ENCODE data around the gene CBY1.

The CBY1 gene

DNA sequence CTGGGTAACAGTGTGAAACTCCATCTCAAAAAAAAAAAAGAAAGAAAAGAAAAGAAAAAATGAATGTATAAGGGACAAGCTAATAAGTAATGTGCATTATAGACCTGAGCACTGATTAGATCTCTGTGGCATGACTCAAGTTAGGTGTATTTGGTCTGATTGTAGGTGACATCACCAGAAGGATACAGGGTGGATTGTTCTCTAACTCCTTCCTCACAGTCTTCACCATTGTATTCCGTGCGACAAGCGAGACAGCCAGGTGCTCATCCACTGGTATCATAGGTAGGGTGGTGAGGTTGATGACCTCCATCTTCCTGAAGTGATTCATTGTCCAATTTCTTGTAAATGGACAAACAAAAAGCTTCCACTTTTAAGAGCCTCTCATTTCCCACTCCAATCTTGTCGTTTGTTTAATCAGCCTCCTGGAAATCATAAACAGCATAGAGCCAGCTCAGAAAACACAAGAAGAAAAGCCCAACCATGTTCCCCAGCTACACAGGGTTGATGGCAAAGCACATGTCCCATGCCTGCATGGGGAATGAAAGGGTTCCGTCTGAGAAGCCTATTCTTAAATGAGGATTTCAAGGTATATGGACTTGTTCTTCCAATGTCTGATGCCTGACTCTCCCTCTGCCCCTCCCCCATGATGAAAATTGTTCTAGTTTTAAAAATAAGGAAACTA is 6.5 kb upstream of the CBY1 start:
- no peak for DNase-seq (ENCODE audit: low read depth in 2 of 2)

DNA sequence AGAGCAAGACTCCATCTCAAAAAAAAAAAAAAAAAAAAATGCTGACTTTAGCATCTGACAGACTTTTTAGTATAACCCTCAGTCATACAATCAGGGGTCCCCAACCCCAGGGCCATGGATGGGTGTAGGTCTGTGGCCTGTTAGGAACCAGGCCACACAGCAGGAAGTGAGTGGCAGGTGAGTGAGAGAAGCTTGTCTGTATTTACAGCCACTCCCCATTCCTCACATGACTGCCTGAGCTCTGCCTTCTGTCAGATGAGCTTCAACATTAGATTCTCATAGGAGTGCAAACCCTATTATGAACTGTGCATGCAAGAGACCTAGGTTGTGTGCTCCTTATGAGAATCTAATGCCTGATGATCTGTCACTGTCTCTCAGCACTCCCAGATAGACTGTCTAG is 3.6 kb upstream of the CBY1 start:
- no peak for DNase-seq (ENCODE audit: low read depth in 2 of 2)

DNA sequence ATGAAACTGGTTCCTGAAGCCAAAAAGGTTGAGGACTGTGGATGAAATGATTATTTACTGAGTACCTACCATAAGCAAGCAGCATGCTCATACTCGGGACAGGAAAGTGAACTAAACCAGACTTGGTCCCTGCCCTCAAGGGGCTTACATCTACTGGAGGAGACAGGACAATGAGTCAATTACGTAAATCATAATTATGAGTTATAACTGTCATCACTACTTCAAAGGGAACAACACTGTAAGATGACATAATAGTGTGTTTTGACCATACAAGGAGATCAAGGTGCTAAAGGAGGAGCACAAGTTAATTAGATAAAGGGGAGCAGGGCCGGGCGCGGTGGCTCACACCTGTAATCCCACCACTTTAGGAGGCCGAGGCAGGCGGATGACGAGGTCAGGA is 2.7 kb upstream of the CBY1 start:
- no peak for DNase-seq (ENCODE audit: low read depth in 2 of 2)

DNA sequence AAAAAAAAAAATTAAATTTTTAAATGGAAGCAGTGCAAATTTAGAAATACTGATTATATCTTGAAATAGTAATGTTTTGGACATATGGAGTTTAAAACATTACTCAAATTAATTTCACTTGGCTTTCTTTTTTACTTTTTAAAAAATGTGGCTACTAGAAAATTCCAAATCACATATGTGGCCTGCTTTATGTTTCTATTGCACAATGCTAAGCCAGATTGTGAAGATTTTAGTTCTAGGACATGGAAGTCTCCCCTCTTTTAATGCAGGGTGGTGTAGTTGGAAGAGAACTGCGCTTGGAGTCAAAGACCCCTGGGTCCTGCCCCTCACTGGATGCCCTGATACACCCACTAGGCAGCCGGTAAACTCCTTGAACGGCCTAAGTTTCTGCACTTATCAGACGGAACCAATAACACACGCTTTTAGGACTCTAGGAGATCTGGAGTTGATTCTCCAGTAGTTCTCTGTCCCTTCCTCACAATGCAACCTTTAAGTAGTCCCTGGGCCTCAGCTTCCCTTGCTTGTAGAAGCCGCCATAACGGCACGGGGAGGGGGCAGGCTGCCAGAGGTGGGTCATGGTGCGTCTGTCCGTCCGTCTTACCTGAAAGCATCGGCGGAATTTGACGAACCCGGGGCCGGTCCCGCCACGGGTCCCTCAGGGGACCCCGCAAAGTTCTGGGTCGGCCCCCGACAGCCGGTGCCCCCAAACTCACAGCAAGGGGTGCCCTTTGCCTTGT is 751 bp upstream of the CBY1 start:
- no peak for DNase-seq (ENCODE audit: low read depth in 2 of 2)

DNA sequence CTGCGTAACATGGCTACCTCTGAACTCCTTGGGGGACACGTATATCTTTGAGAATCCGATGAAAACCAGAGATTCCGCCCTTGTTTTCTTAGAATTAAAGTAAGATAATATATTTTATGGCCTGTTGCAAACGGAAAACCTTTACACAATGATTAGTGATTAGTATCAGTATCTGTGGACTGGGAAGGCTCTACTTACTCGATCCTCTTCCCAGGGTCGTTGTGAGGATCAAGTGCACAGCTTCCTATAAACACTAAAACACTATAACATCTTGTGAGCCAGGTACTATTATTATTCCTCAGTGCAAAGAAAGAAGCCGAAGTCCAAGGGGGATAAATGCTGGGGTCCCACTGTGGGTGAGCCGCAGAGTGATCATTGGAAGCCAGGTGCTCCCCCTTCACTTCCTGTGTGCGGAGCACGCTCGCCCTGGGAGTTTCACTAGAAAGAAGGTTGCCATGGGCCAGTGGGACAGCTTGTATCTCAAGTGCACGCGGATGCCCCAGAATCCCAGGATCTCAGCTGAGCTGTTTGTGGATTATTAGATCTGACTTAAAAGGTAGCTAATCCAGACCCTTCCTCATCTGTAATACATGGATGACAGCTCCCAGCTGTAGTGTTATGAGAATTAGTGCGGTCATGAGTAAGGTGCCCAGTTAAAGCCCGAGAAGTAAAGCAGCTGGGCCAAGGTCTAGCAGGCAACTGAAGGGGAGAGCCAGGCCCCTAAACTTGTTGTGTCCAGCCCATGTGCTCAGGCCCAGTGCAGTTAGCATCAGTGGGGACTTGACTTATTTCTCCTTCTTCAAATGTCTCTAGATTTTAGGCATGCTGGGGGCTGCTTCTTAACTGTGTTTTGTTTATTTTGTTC is 839 bp downstream of the CBY1 start:
- peak; percentile 19 to 26 for DNase-seq (ENCODE audit: low read depth in 2 of 2)

DNA sequence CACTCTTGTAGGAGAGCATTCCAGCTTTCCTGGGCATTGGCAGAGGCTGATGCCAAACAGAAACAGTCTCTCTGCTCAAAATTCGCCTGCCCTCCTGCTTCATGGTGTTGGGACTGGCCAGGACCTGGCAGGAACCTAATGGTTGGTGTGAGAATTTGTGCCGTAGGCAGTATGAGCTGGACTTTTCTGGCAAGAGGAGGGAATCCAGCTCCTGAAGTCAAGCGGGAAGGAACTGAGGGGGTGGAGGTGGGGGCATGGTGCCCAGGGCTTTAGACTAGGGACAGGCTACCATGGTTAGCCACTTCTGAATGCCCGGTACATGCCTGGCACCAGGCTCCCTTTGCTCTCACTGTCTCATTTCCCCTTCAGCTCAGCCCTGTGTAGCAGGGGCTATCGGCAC is 18.4 kb downstream of the CBY1 start:
- no peak for DNase-seq (ENCODE audit: low read depth in 2 of 2)

DNA sequence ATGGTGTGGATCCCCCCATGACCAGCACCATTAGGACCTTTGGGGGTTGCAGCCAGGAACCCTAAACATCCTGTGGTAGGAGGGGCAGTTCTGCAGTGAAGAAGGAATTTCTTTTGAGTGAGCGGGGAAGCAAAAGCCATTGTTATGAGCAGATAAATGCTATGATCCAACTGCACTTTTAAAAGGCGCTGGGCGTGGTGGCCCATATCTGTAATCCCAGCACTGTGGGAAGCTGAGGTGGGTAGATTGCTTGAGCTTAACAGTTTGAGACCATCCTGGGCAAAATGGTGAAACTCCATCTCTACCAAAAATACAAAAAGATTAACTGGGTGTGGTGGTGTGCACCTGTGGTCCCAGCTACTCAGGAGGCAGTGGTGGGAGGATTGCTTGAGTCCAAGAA is 19.4 kb downstream of the CBY1 start:
- DNase-seq (ENCODE audit: low read depth in 2 of 2): no peak

DNA sequence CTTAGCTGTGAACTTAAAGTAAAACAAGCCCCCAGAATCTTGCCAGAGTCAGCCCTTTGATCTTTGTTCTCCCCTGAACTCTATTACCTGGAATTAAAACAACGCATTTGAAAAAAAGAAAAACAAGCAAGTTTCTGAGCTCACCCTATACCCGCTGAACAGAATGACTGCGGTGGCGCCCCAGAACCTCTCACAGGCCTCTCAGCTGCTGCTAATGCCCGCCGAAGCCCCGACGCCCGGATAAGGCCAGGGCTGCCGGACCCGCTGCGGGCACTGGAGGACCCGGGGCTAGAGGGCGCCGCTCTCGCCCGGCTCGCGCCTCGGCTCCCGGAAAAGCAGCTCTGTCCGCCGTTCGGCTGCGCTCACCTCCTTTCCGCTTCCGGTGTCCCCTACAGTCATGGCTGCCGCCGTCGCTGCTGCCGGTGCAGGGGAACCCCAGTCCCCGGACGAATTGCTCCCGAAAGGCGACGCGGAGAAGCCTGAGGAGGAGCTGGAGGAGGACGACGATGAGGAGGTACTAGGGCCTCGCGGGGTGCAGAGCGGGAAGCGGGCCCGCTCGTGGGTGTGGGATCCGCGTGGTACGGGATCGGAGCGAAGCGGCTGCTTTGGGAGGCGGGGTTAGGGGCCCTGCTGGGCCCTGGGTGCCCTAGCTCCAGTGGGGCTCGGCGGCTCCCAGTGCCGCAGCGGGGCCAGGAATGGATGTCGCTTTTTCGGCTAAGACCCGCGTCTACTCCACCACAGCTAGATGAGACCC is 25.3 kb downstream of the CBY1 start, which contains the start of gene TOMM22:
TOMM22 (plus strand) TSS at position 376 of the 754 bp plus-strand sequence; CDS start at position 398, 22 bp downstream.
- peak; percentile 83 for DNase-seq (ENCODE audit: low read depth in 2 of 2)

DNA sequence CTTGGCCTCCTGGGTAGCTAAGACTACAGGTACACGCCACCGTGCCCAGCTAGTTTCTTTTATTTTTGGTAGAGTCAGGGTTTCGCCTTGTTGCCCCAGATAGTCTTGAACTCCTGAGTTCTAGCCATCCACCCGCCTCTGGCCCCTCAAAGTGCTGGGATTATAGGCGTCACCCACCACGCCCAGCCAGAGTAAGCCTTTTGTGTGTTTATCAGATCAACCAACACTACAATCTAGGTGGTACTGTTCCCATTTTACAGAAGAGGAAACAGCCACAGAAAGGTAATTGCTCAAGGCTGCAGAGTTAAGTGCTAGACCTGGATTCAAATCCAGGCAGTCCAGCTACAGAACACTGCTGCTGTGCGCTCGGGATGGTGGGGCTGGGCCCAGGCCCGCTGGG is 28.5 kb downstream of the CBY1 start:
- no peak for DNase-seq (ENCODE audit: low read depth in 2 of 2)

DNA sequence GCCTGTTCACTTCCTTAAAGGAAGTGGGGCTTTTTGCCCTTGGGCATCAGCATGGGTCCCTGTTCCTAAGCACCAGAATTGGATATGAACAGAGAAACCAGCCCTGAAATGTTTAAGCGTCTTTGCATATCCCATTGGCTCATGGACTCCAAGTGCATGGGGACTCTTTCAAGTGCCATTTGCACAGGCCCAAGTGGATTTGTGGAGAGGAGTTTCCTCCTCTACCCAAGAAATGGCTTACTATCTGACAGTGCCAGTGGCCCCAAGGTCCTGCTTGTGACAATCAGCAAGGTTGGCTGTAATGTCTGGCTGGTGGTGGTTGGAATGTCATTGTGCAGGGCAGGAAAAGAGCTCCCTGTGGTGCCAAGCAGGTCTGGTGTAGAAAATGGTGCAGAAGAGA is 29.3 kb downstream of the CBY1 start:
- DNase-seq (ENCODE audit: low read depth in 2 of 2): no peak

DNA sequence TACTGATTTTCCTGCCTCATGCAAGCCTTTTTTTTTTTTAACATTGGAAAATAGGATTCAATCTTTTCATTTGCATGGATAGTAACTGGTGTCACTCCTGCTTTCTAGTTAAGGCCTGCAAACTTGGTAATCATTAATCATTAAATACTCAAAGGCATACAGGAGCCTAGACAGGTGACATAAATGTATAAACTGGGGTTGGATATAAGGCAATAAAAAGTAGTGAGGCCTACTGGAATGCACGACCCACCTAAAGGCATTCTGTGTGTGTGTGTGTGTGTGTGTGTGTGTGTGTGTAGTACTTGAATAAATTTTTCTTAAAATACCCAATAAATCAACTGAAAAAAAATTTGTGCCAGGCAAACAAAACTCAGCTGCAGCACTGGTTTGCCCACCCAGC is 33.2 kb downstream of the CBY1 start:
- no peak for DNase-seq (ENCODE audit: low read depth in 2 of 2)

DNA sequence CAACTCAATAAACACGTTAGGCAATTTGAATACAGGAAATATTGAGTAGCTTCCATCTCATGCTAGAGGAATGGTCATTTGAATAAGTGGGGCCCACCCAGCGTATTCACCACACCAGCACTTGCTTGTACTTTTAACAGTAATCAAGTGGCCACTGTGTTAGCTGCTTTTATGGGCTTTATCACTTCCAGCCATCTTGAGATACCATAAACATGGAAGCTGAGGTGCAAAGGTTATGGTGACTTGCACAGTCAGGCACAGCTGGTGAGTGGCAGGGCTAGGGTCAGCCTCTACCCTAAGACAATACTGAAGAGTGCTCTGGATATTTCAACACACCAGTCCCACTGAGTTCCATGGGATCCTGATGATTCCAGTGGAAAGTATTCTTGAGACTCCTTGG is 37.6 kb downstream of the CBY1 start:
- DNase-seq (ENCODE audit: low read depth in 2 of 2): no peak

DNA sequence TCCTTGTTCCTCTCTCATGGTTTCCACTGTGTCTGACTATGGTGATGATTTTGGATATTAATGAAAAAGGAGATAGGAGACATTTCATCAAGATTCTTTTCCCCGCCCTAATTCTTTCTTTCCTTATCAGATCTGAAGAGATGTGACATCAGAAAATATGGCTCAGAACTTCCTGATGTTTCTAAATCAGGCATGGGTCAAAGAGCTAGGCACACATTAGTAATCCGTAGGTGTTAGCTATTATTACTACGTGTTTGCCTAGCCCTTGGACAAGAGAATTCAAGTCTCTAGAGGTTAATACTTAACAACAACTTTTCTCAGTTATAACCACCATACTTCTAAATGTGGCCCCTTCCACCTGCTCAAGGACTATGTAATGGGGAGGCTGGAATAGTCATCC is 38.5 kb downstream of the CBY1 start:
- DNase-seq (ENCODE audit: low read depth in 2 of 2): no peak

DNA sequence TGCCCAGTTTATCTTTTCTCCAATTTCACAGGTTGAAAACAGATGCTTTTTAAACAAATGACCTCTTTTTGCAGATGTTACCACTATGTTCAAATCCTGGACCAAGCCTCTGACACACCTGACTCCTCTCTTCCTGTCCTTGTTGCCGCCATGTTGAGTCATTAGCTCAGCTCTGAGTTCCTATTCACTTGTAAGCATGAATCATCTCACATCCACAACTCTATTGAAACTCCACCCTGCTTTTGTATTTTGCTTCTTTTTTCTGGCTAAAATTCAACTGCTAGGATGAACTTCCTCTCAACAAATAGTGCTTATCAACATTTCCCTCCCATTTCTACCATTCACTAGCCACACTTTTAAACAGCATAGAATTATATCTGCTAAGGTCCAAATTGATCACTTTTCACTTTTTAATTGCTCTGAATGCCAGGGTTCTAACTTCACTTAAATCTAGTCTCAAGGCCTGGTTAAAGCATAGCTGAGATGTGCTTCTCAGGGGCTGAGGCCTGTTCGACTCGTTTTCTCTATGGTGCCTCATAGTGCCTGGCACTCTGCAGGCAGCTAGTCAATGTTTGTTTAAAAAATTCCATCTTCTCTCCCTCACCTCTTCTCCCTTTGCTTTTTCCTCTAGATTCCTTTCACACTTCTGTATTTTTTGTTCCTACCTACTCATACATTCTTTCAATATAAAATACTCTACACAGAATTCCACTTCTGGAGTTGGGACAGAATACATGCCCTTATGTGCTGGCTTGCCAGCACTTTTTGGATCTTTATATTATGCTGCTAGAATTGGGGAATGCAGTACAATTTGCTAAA is 40.4 kb downstream of the CBY1 start:
- DNase-seq (ENCODE audit: low read depth in 2 of 2): peak; percentile 20 to 21

DNA sequence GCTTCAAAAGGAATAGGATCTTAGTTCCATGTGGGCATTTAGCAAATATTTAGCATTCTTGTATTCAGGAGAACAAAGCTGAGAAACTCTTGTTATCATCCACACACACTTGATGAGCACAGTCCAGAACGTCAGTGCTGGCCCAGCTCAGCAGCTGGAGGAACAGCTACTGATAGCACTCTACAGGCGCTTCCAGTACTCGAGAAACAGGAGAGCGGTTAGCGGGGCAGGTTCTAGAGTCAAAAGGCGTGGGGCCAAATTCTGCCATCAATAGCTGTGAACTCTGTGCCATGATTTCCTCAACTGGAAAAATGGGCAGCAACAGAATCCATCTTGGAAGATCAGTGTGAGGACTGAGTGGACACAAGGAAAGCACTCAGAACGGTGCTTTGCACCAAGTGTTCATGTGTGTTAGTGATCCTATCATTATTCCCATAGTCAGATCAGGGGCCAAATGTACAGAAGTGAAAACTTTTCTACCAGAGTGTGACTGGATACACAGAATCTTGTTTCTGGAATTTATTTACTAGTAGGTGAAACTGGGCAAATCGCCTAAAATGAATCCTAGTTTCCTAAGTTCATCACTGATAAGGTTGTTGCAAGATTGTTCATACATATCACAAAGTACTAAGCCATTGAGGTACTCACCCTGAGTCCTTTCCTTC is 41.1 kb downstream of the CBY1 start:
- DNase-seq (ENCODE audit: low read depth in 2 of 2): no peak

DNA sequence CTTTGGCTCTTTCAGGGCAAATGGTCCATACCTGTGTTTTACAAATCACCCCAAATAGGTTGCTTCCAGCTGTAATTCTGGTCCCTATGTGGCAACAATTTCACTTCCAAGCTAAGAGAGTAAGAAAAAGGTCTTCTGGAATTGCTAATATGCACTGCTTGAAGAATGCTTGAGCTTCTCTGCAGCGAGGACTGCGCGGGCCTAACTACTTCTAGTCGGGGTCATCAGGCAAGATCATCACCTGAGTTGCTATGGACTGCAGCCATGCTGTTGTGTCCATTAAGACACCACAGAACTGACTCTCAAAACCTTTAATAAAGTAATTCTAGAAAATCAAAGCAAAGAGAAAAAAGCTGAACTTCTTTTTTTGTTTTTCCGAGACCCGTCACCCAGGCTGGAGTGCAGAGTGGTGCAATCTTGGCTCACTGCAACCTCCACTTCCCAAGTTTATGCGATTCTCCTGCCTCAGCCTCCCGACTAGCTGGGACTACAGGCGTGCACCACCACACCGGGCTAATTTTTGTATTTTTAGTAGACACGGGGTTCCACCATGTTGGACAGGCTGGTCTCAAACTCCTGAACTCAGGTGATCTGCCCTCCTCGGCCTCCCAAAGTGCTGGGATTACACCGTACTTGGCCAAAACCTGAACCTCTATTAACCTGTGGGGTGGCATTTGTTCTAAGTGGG is 42.1 kb downstream of the CBY1 start:
- no peak for DNase-seq (ENCODE audit: low read depth in 2 of 2)

DNA sequence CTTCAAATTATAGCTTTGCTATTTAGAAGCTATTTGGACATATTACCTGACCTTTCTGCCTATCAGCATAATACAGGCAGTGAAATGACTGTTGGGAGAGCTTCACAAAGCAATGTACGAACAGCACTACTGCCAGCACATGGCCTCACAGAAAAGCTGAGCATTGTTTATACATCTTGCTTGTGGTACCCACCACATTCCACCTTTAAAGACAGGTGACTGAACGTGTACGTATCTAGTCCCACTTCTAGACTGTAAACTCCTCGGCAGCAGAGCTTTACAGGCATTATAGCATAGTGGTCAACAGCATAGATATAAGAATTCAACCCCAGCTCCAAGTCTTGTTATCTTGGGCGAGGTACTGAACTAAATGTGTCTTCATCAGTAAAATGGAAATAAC is 42.7 kb downstream of the CBY1 start:
- DNase-seq (ENCODE audit: low read depth in 2 of 2): no peak

DNA sequence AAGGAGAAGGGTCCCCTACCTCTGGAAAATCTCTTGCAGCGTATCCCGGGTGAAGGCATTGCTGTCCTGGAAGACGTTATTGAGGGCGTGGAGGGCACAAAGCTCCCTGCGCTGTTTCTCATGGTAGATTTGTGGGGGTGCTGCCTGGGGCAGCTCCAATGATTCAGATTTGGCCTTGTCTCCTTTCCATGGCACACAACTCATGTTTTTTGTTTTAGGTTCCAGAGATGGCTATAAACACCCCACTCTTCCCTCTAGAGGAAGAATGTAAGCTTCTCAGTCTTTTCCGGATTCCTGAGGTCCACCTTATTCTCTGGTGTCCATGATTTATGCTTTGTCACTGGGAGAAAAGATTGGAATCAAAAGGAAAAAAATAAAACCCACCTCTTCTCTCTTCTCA is 43.3 kb downstream of the CBY1 start:
- no peak for DNase-seq (ENCODE audit: low read depth in 2 of 2)

DNA sequence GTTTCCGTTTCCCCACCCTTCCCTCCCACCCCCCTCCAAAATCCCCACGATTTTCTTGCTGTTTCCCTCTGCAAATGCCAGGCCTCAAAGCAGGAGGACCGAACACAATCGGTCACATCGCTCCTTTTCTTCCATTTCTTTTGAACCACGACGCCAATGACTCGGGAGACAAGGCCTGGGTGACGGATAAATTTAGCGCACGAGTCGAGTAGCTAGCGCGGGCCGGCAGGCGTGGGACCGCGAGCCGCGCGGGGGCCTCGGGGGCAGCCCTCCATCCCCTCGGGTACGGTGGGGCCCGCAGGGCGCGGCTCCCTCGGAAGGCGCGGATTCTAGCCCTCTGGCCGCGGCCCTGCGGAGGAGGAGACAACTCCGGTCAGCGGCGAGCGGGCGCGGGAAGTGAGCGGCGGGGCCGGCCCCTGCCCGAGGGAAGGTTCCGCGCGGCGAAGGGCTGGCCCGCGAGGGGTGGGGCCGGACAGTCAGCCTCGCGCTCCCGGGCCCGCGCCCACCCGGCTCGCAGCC is 43.9 kb downstream of the CBY1 start:
- DNase-seq (ENCODE audit: low read depth in 2 of 2): no peak
